SH-SY5Y (cell line): ENCODE results near the gene DPH3.

Experiments
- GATA2 ChIP-seq: IDR thresholded peaks from 2 replicates; pipeline ENCODE4 v1.6.1; 2011; ENCODE audit warnings: mild to moderate bottlenecking, low read depth, low read length
- GATA3 ChIP-seq: IDR thresholded peaks from 2 replicates; pipeline ENCODE4 v1.6.1; 2011; ENCODE audit warnings: low read depth, mild to moderate bottlenecking, low read length, moderate library complexity

GRCh38 chr3:16252243-16252978, 12.3 kb downstream of the DPH3 start:
- TF ChIP-seq GATA2, result no peak
- TF ChIP-seq GATA3, result no peak
